ENCODE results near the gene MDK. TPM values are rescaled to one million over a fixed set of nuclear protein-coding genes. Genes with fewer than 3 reads are reported as not detected.

Gene MDK
- total and polyA plus RNA-seq, 2 of the 13 experiments (the other 11 are each of a cell fraction or from before 2014, with no cell fraction given), result 312 to 407 TPM

DNA sequence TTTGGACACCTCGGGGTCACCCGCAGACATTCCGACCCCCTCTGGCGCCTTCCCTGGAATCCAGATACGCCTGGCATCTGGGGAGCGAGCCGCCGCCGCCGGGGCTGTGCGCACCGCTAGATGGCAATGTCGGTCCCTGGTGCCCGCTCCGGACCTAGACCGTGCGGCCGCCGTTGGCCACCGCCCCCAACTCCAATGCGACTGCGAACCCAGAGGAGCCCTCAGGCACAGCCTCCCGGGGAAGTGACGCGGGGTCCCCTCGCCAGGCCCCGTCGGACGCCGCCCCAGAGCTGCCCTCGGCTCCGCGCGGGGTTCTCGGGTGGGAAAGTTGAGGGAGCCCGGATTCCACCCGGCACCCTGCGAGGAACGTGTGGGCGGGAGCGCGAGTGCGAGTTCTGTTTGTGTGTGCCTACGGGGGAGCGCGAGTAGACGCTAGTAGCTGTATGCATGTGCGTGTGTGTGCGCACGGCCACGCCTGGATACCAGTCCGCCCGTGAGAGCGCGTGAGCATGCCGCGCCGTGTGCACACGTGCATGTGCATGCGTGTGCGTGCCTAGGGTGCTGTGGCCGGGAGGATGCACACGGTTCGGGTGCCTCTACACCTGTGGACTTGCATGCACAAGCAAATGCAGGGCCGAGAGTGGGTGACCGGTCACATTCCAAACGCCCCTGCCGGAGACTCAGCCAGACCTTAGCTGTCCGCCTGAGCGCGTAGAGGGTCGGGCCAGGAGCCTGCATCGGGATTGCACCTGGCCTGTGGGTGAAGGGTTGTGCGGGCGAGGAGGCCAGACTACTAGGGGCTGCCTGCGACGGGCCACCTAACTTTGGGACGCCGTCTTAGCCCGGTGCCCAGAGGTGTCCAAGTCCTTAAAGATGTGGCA is 8.2 kb downstream of the MDK start (continued):
- TF ChIP-seq ZNF770 (CRISPR knock-in tag; IDR thresholded peaks at IDR 0.05) (no peak), ZHX2 (IDR thresholded peaks at IDR 0.05; ENCODE audit: low read depth) (no peak), ZHX2 (CRISPR knock-in tag; IDR thresholded peaks at IDR 0.05; ENCODE audit: borderline replicate concordance) (no peak), ZNF670 (CRISPR knock-in tag; IDR thresholded peaks at IDR 0.05; ENCODE audit: borderline replicate concordance) (no peak), ATF4 (CRISPR knock-in tag; IDR thresholded peaks at IDR 0.05) (no peak), FOXC1 (CRISPR knock-in tag; IDR thresholded peaks at IDR 0.05; ENCODE audit: borderline replicate concordance) (no peak), E2F2 (CRISPR knock-in tag; IDR thresholded peaks at IDR 0.05; ENCODE audit: borderline replicate concordance) (no peak), AFF4 (CRISPR knock-in tag; IDR thresholded peaks at IDR 0.05) (no peak), ZZZ3 (CRISPR knock-in tag; IDR thresholded peaks at IDR 0.05; ENCODE audit: borderline replicate concordance) (no peak), PLSCR1 (CRISPR knock-in tag; IDR thresholded peaks at IDR 0.05; ENCODE audit: borderline replicate concordance) (no peak), RFXANK (CRISPR knock-in tag; IDR thresholded peaks at IDR 0.05) (no peak), ASH2L (IDR thresholded peaks at IDR 0.05; ENCODE audit: insufficient read length, low read depth, low read length) (peak; percentile 48)

Measured in HepG2 (cell line).